ENCODE results near the gene SSR3. TPM values are rescaled to one million over a fixed set of nuclear protein-coding genes. Genes with fewer than 3 reads are reported as not detected.
A peak's percentile ranks its signal among the peaks of the same experiment; 100 is the strongest.

SSR3 gene
- total RNA-seq, 4 donors from 2014 or later, result 99.6 to 308 (median 165) TPM

GRCh38 chr3:156525808-156526207 lies 29.1 kb downstream of the SSR3 start:
- 88 to 100% methylated on average over 1 of the region's 1 CpG for WGBS, 2 donors (ENCODE audit: low coverage in 1 of 2)
- no peaks in the 10 kb centered on the region for H3K9me3 ChIP-seq
- H3K27ac ChIP-seq, result no peak overlapping the region
- H3K4me3 ChIP-seq, result no peak overlapping the region
- no peak for ATAC-seq
- peaks cover 0 to 4% of the 10 kb centered on the region in 2 donors for H3K36me3 ChIP-seq
- TF ChIP-seq POLR2AphosphoS5 (IDR thresholded peaks at IDR 0.05) (no peak), CTCF (IDR thresholded peaks at IDR 0.05) (no peak), POLR2A (IDR thresholded peaks at IDR 0.05) (no peak), EP300 (IDR thresholded peaks at IDR 0.05) (no peak)
- H3K27me3 ChIP-seq, result no peaks in the 10 kb centered on the region
- H3K4me1 ChIP-seq, result no peaks in the 10 kb centered on the region

- TF ChIP-seq EP300 (IDR thresholded peaks at IDR 0.05) (no peak), POLR2A (IDR thresholded peaks at IDR 0.05) (no peak), CTCF (IDR thresholded peaks at IDR 0.05) (no peak), POLR2AphosphoS5 (IDR thresholded peaks at IDR 0.05) (no peak)
- peaks cover 0 to under 1% of the 10 kb centered on the region in 2 donors for H3K36me3 ChIP-seq
- H3K4me1 ChIP-seq, result peaks cover 0 to 6% (median 1%) of the 10 kb centered on the region in 3 donors
- H3K9me3 ChIP-seq, result no peaks in the 10 kb centered on the region
- no peak overlapping the region for H3K4me3 ChIP-seq
- 88 to 96% methylated on average over 4 of the region's 4 CpGs for WGBS, 2 donors (ENCODE audit: low coverage in 1 of 2)
- no peaks in the 10 kb centered on the region for H3K27me3 ChIP-seq
- no peak overlapping the region for H3K27ac ChIP-seq
- no peak for ATAC-seq
Measured at GRCh38 chr3:156522673-156523072, 32.2 kb downstream of the SSR3 start.

GRCh38 chr3:156519758-156520162 lies 35.2 kb downstream of the SSR3 start:
- WGBS, 2 donors (ENCODE audit: low coverage in 1 of 2), result 100% methylated on average over 1 of the region's 1 CpG
- Histone ChIP-seq H3K9me3 (no peaks in the 10 kb centered on the region), H3K36me3 (no peaks in the 10 kb centered on the region), H3K4me3 (no peak overlapping the region), H3K4me1 (peaks cover 5 to 23% (median 8%) of the 10 kb centered on the region in 3 donors), H3K27ac (no peak overlapping the region), H3K27me3 (no peaks in the 10 kb centered on the region)
- ATAC-seq, result no peak
- TF ChIP-seq POLR2A (IDR thresholded peaks at IDR 0.05) (no peak), EP300 (IDR thresholded peaks at IDR 0.05) (no peak), CTCF (IDR thresholded peaks at IDR 0.05) (no peak), POLR2AphosphoS5 (IDR thresholded peaks at IDR 0.05) (no peak)

- Histone ChIP-seq H3K36me3 (no peaks in the 10 kb centered on the region), H3K27ac (peak overlapping the region in 1 of 4 donors; percentile 76), H3K4me1 (peaks cover 5 to 23% (median 8%) of the 10 kb centered on the region in 3 donors), H3K9me3 (no peaks in the 10 kb centered on the region), H3K27me3 (no peaks in the 10 kb centered on the region), H3K4me3 (no peak overlapping the region)
- ATAC-seq, result peak; percentile 81
- TF ChIP-seq POLR2AphosphoS5 (IDR thresholded peaks at IDR 0.05) (no peak), POLR2A (IDR thresholded peaks at IDR 0.05) (no peak), CTCF (IDR thresholded peaks at IDR 0.05) (no peak), EP300 (IDR thresholded peaks at IDR 0.05) (no peak)
Measured at GRCh38 chr3:156518726-156519125, 36.2 kb downstream of the SSR3 start.

- no peak overlapping the region for H3K4me3 ChIP-seq
Measured at GRCh38 chr3:156516961-156517360, 38.0 kb downstream of the SSR3 start.

More at GRCh38 chr3:156516961-156517360, 38.0 kb downstream of the SSR3 start:
- 12 to 22% methylated on average over 1 of the region's 1 CpG for WGBS, 2 donors (ENCODE audit: low coverage in 1 of 2)
- H3K27me3 ChIP-seq, result no peaks in the 10 kb centered on the region
- H3K4me1 ChIP-seq, result peaks cover 5 to 23% (median 8%) of the 10 kb centered on the region in 3 donors
- no peaks in the 10 kb centered on the region for H3K9me3 ChIP-seq
- peak overlapping the region; percentile 28 to 76 (median 57) for H3K27ac ChIP-seq
- TF ChIP-seq EP300 (IDR thresholded peaks at IDR 0.05), result no peak
- no peak for TF ChIP-seq CTCF (IDR thresholded peaks at IDR 0.05)
- no peak for TF ChIP-seq POLR2AphosphoS5 (IDR thresholded peaks at IDR 0.05)
- TF ChIP-seq POLR2A (IDR thresholded peaks at IDR 0.05), result no peak
- H3K36me3 ChIP-seq, result no peaks in the 10 kb centered on the region
- peak; percentile 26 for ATAC-seq

Measured in gastroesophageal sphincter (tissue), 4 donors.